Neural cell (in vitro differentiated cells): ENCODE measurements around the gene WNT10A. TPM values are rescaled to one million over a fixed set of nuclear protein-coding genes. Genes with fewer than 3 reads are reported as not detected.

Experiments used
- H2AFZ ChIP-seq: fragments of 200-600, 300-800 bp; sonication (generic), shearing (Covaris generic); 2 replicates; pipeline ENCODE4 v1.6.0; 2014; ENCODE audit warnings: low read depth, mild to moderate bottlenecking, antibody characterized with exemption, low read length, moderate library complexity
- H3F3A ChIP-seq: fragments of 200-600 bp; shearing (Covaris generic); 2 replicates; pipeline ENCODE4 v1.6.1; 2016; ENCODE audit warnings: mild to moderate bottlenecking, moderate library complexity, mixed read lengths, antibody characterized with exemption, low read length; ENCODE audit not compliant: insufficient read depth, poor library complexity, severe bottlenecking
- H3K27ac ChIP-seq: fragments of 200-600, 300-800 bp; sonication (generic), shearing (Covaris generic); 2 replicates; pipeline ENCODE4 v1.5.1; 2014; ENCODE audit warnings: mild to moderate bottlenecking, low read length, moderate library complexity
- H3K27me3 ChIP-seq: fragments of 300-800, 200-600 bp; sonication (generic), shearing (Covaris generic); 2 replicates; pipeline ENCODE4 v1.6.0; 2014; ENCODE audit warnings: mild to moderate bottlenecking, low read depth, low read length, moderate library complexity; ENCODE audit not compliant: insufficient read depth
- H3K36me3 ChIP-seq: fragments of 300-800, 200-600 bp; sonication (generic), shearing (Covaris generic); 2 replicates; pipeline ENCODE4 v1.5.1; 2014; ENCODE audit warnings: mild to moderate bottlenecking, antibody characterized with exemption, low read length, moderate library complexity; ENCODE audit not compliant: insufficient read depth
- H3K4me2 ChIP-seq: fragments of 300-800, 200-600 bp; sonication (generic), shearing (Covaris generic); 2 replicates; pipeline ENCODE4 v1.6.0; 2014; ENCODE audit warnings: mild to moderate bottlenecking, low read length
- H3K4me3 ChIP-seq: fragments of 300-800, 200-600 bp; sonication (generic), shearing (Covaris generic); 2 replicates; pipeline ENCODE4 v1.5.1; 2014; ENCODE audit warnings: mild to moderate bottlenecking, low read length, moderate library complexity
- H3K79me2 ChIP-seq: fragments of 200-600 bp; shearing (Covaris generic); replicated peaks from 2 replicates; pipeline ENCODE4 v1.6.0; 2014; ENCODE audit warnings: mild to moderate bottlenecking, low read length, moderate library complexity; ENCODE audit not compliant: insufficient read depth
- H3K9ac ChIP-seq: fragments of 300-800, 200-600 bp; sonication (generic), shearing (Covaris generic); 2 replicates; pipeline ENCODE4 v1.6.1; 2016; ENCODE audit warnings: mild to moderate bottlenecking, low read length, mixed read lengths
- H3K9me2 ChIP-seq: fragments of 200-600 bp; shearing (Covaris generic); 2 replicates; pipeline ENCODE4 v1.6.1; 2016; ENCODE audit warnings: mild to moderate bottlenecking, low read length, mixed read lengths; ENCODE audit not compliant: insufficient read depth
- H3K9me3 ChIP-seq: fragments of 200-600, 300-800 bp; sonication (generic), shearing (Covaris generic); 2 replicates; pipeline ENCODE4 v1.6.1; 2016; ENCODE audit warnings: mild to moderate bottlenecking, mixed run types, low read length, moderate library complexity, mixed read lengths
- H4K20me1 ChIP-seq: fragments of 200-600 bp; shearing (Covaris generic); 2 replicates; pipeline ENCODE4 v1.6.1; 2016; ENCODE audit warnings: mild to moderate bottlenecking, mixed run types; ENCODE audit not compliant: insufficient read depth
- EP300 ChIP-seq: fragments of 450-650 bp; conservative IDR thresholded peaks from 2 replicates; pipeline ENCODE4 v1.6.1; 2014; ENCODE audit warnings: antibody characterized with exemption, mild to moderate bottlenecking, moderate library complexity; ENCODE audit not compliant: poor library complexity, severe bottlenecking
- EZH2 ChIP-seq: fragments of 200-600, 300-800 bp; shearing (Covaris generic), sonication (generic); IDR thresholded peaks from 2 replicates; pipeline ENCODE4 v1.6.1; 2014; ENCODE audit warnings: antibody characterized with exemption, low read length, borderline replicate concordance, mild to moderate bottlenecking; ENCODE audit not compliant: insufficient read depth, poor library complexity, severe bottlenecking
- POLR2AphosphoS5 ChIP-seq: IDR thresholded peaks from 2 replicates; pipeline ENCODE4 v1.6.1; 2012
- RAD21 ChIP-seq: fragments of 450-650 bp; conservative IDR thresholded peaks from 2 replicates; pipeline ENCODE4 v1.6.1; 2014; ENCODE audit warnings: antibody characterized with exemption, mild to moderate bottlenecking, moderate library complexity
- REST ChIP-seq: IDR thresholded peaks from 2 replicates; pipeline ENCODE4 v1.6.1; 2012; ENCODE audit warnings: borderline replicate concordance
- SMC3 ChIP-seq: fragments of 450-650 bp; conservative IDR thresholded peaks from 2 replicates; pipeline ENCODE4 v1.6.1; 2014; ENCODE audit warnings: antibody characterized with exemption, mild to moderate bottlenecking, moderate library complexity; ENCODE audit not compliant: poor library complexity
- TAF1 ChIP-seq: IDR thresholded peaks from 2 replicates; pipeline ENCODE4 v1.6.1; 2012; ENCODE audit warnings: low read depth
- polyA plus RNA-seq: library from polyadenylated mRNA; depleted of rRNA; stranded (reverse); fragments of >200 nt; gene quantifications from 2 replicates; pipeline ENCODE4 v1.2.3, GENCODE V29; 2014
- TF ChIP-seq, protein P1 (sequence below): fragments of 450-650 bp; IDR thresholded peaks from 2 replicates; pipeline ENCODE4 v1.5.1; 2014; ENCODE audit warnings: antibody characterized with exemption, mild to moderate bottlenecking, moderate library complexity; ENCODE audit not compliant: poor library complexity, severe bottlenecking

WNT10A gene
- polyA plus RNA-seq, 1 donor from 2014 or later = 0.14 TPM

DNA sequence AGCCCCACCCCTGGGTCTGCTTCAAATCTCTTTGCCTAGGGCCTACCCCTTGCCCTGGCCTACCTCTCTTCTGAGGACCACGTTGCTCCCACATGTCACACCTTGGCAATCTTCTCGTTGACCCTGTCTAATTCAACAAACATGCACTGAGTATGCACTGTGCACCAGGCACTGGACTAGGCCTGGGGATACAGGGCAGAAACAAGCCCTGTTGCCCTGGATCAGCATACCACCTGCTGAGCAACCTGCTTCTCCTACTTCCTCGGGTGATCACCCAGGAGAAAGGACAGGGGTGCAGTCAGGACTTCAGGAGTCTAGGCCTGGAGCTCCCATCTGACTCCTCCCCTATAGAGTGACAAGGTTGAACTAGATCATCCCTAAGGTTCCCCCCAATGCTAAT lies 9.7 kb downstream of the WNT10A start:
- Histone ChIP-seq H3K4me2 (no peak overlapping the region), H3K36me3 (no peaks in the 10 kb centered on the region), H3K9ac (no peak overlapping the region), H2AFZ (no peak overlapping the region), H3K79me2 (no peaks in the 10 kb centered on the region), H3F3A (no peaks in the 10 kb centered on the region), H3K9me2 (no peaks in the 10 kb centered on the region), H3K9me3 (no peaks in the 10 kb centered on the region), H3K27ac (no peak overlapping the region), H3K27me3 (peaks cover 86% of the 10 kb centered on the region), H4K20me1 (no peaks in the 10 kb centered on the region), H3K4me3 (no peak overlapping the region)
- TF ChIP-seq EP300 = no peak

- Histone ChIP-seq H3K27ac (no peak overlapping the region), H3K9ac (no peak overlapping the region), H3K36me3 (no peaks in the 10 kb centered on the region), H3K4me3 (no peak overlapping the region), H3F3A (no peaks in the 10 kb centered on the region), H3K9me2 (no peaks in the 10 kb centered on the region), H3K9me3 (no peaks in the 10 kb centered on the region), H3K27me3 (peaks cover 90% of the 10 kb centered on the region), H3K4me2 (no peak overlapping the region), H3K79me2 (no peaks in the 10 kb centered on the region), H4K20me1 (no peaks in the 10 kb centered on the region), H2AFZ (no peak overlapping the region)
- TF ChIP-seq TAF1 = no peak
- TF ChIP-seq, protein P1, sequence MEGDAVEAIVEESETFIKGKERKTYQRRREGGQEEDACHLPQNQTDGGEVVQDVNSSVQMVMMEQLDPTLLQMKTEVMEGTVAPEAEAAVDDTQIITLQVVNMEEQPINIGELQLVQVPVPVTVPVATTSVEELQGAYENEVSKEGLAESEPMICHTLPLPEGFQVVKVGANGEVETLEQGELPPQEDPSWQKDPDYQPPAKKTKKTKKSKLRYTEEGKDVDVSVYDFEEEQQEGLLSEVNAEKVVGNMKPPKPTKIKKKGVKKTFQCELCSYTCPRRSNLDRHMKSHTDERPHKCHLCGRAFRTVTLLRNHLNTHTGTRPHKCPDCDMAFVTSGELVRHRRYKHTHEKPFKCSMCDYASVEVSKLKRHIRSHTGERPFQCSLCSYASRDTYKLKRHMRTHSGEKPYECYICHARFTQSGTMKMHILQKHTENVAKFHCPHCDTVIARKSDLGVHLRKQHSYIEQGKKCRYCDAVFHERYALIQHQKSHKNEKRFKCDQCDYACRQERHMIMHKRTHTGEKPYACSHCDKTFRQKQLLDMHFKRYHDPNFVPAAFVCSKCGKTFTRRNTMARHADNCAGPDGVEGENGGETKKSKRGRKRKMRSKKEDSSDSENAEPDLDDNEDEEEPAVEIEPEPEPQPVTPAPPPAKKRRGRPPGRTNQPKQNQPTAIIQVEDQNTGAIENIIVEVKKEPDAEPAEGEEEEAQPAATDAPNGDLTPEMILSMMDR = no peak
- no peak for TF ChIP-seq SMC3
- no peak for TF ChIP-seq EZH2
- TF ChIP-seq POLR2AphosphoS5 = no peak
- TF ChIP-seq REST = no peak
- TF ChIP-seq RAD21 = no peak
- TF ChIP-seq EP300 = no peak
These were observed 10.9 kb downstream of the WNT10A start for GRCh38 chr2:218891275-218892135.
